Nasal cavity respiratory epithelium epithelial cell of viscerocranial mucosa (primary cell): ENCODE data around the gene SFMBT1. TPM values are rescaled to one million over a fixed set of nuclear protein-coding genes. Genes with fewer than 3 reads are reported as not detected.

Experiments used
- total RNA-seq: library from RNA; depleted of rRNA; stranded (reverse); fragments of >200 nt; gene quantifications from 2 replicates; pipeline ENCODE4 v1.2.3, GENCODE V29; 2014

The SFMBT1 gene, protein sequence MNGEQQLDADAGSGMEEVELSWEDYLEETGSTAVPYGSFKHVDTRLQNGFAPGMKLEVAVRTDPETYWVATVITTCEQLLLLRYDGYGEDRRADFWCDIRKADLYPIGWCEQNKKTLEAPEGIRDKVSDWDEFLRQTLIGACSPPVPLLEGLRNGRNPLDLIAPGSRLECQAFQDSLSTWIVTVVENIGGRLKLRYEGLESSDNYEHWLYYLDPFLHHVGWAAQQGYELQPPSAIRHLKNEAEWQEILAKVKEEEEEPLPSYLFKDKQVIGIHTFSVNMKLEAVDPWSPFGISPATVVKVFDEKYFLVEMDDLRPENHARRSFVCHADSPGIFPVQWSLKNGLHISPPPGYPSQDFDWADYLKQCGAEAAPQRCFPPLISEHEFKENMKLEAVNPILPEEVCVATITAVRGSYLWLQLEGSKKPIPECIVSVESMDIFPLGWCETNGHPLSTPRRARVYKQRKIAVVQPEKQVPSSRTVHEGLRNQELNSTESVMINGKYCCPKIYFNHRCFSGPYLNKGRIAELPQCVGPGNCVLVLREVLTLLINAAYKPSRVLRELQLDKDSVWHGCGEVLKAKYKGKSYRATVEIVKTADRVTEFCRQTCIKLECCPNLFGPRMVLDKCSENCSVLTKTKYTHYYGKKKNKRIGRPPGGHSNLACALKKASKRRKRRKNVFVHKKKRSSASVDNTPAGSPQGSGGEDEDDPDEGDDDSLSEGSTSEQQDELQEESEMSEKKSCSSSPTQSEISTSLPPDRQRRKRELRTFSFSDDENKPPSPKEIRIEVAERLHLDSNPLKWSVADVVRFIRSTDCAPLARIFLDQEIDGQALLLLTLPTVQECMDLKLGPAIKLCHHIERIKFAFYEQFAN
- 9.3 and 10.3 TPM in 2 replicates for total RNA-seq

DNA sequence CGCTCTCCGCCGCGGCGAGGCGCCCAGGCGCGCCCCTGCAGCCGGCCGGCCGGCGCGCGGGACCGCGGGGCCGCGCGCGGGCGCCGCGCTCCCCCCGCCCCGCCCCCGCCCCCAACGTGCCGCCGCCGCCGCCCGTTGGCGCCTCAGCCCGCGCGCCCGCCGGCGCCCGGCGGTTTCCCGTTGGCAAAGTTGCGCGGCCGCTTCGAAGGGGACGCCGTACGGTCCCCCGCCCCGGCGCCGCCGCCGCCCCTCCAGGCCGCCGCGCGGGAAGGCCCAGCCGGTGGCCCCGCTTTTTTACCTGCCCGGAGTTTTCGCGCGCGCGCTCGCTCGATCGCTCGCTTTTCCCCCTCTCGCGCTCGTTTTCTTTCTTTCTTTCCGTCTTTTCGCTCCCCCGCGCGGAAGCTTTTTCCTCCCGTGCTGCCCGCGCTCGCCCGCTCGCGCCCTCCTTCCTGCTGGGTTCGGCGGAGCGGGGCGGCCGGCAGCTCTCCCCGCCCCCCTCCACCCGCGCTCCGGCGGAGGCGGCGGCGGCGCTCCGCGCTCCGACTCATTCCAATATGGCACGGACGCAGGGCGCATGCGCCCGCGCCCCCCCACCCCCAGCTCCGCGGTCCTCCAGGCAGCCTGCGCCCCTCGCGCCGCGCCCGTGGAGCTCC, at the start of gene SFMBT1:
Gene SFMBT1 (minus strand): TSS at position 556 of the 653 bp plus-strand sequence. CDS start 76,945 bp downstream, outside the sequence.

DNA sequence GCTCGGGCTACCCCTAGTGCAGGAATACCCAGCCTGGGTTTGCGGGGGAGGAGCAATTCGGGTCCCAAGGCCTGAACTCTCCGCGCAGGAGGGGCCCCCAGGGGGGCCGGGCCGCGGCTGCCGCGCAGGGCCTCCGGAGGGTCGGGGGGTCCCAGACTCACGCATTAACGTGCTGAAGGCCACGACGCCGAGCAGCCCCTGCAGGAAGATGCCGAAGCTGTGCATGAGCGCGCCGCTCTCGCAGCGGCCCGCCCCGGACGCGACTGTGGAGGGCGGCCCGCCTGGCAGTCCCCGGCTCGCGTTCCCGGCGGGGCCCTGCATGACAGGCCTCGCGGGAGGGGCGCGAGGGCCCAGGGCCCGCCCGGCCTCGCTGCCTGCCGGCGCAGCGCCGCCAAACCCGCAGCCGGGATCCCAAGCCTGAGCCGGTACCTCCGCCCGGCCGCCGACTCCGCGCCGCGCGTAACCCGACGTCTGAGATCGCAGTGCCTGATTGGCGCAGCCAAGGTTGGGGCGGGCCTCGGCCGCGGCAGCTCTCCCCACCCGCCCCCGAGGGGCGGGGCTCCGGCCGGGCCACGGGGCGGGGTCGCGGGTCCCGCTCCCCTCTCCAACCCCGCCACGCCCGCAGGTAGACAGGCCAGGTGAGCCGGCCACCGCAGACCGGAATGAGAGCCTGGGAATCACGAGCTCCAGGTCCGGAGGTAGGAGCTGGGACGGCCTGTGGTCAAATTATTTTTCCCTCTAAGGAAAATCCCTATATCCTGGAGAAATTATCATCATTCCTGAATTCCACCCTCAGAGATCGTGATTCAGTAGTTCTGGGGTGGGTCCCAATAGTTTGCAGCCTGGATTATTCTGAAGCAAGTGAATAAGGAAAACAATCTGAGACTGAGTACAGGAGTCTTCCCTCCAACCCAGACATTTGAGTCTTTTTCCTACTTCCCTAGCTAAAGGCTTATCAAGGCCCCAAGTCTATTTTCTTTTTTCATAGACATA, 148.4 kb downstream of the SFMBT1 start, which contains the start of gene STIMATE:
Gene STIMATE (minus strand): TSS at position 419 of the 993 bp plus-strand sequence. CDS start 98 bp downstream, at position 321.

Other genes with a start within 250 kb of the SFMBT1 start
- 0.34 and 2.5 TPM in 2 replicates for gene ITIH4, start 215.4 kb downstream of the SFMBT1 start, total RNA-seq
- not detected in 2 replicates for gene MUSTN1, start 211.1 kb downstream of the SFMBT1 start, total RNA-seq
- gene STIMATE, start 148.5 kb downstream of the SFMBT1 start, total RNA-seq: 9.2 and 17.7 TPM in 2 replicates
- gene RFT1, start 84.4 kb upstream of the SFMBT1 start, total RNA-seq: 18.1 and 25.1 TPM in 2 replicates
- 4.4 and 16.6 TPM in 2 replicates for gene PRKCD, start 115.1 kb upstream of the SFMBT1 start, total RNA-seq
- 259 and 519 TPM in 2 replicates for gene TKT, start 209.9 kb upstream of the SFMBT1 start, total RNA-seq